GM19240 (cell line): Measurements from ENCODE around the gene ERC1.

Experiments
- DNase-seq: peaks from one replicate; pipeline ENCODE4 v3.0.0; 2011; ENCODE audit warnings: low spot score; ENCODE audit not compliant: insufficient read length

ERC1 gene

GRCh38 chr12:1474041-1474573 lies 483.1 kb downstream of the ERC1 start:
- no peak for DNase-seq

- no peak for DNase-seq
These were observed 483.6 kb downstream of the ERC1 start for GRCh38 chr12:1474574-1475153.

GRCh38 chr12:1479645-1480044 lies 488.6 kb downstream of the ERC1 start:
- no peak for DNase-seq

- DNase-seq = no peak
These were observed 490.3 kb downstream of the ERC1 start for GRCh38 chr12:1481326-1481725.

- no peak for DNase-seq
These were observed 490.9 kb downstream of the ERC1 start for GRCh38 chr12:1481906-1482305.

- no peak for DNase-seq
These were observed 497.9 kb downstream of the ERC1 start for GRCh38 chr12:1488908-1489381.

GRCh38 chr12:1491983-1492697 lies 501.1 kb downstream of the ERC1 start:
- no peak for DNase-seq

- DNase-seq = no peak
These were observed 502.9 kb downstream of the ERC1 start for GRCh38 chr12:1493781-1494565.

- DNase-seq = no peak
These were observed 503.8 kb downstream of the ERC1 start for GRCh38 chr12:1494856-1495255.

- DNase-seq = no peak
These were observed 505.3 kb downstream of the ERC1 start for GRCh38 chr12:1496162-1496900.

- DNase-seq = no peak
These were observed 506.1 kb downstream of the ERC1 start for GRCh38 chr12:1497161-1497560.

GRCh38 chr12:1498199-1498740 lies 507.2 kb downstream of the ERC1 start:
- DNase-seq = no peak

GRCh38 chr12:1499351-1499750 lies 508.3 kb downstream of the ERC1 start:
- DNase-seq = no peak

GRCh38 chr12:1500095-1500801 lies 509.2 kb downstream of the ERC1 start:
- no peak for DNase-seq

GRCh38 chr12:1501001-1501400 lies 510.0 kb downstream of the ERC1 start:
- DNase-seq = no peak

- no peak for DNase-seq
These were observed 510.8 kb downstream of the ERC1 start for GRCh38 chr12:1501695-1502378.

GRCh38 chr12:1502379-1502720 lies 511.3 kb downstream of the ERC1 start:
- DNase-seq = no peak

- no peak for DNase-seq
These were observed 511.8 kb downstream of the ERC1 start for GRCh38 chr12:1502831-1503230.

- no peak for DNase-seq
These were observed 512.3 kb downstream of the ERC1 start for GRCh38 chr12:1503281-1503711.

- DNase-seq = no peak
These were observed 513.4 kb downstream of the ERC1 start for GRCh38 chr12:1504304-1504894.
